A549 (cell line): ENCODE data around the gene FHL1. TPM values are rescaled to one million over a fixed set of nuclear protein-coding genes. Genes with fewer than 3 reads are reported as not detected.
"Not testable (repeated sequence)": the region's sequence is repeated elsewhere in the genome, so short reads cannot be mapped to it uniquely, and the experiment has no call there.

Experiments used
- ATAC-seq, 2 experiments: fragments of 200-7000 bp in 1 of 2; fragments of >200 bp in 1 of 2; cut with Nextera tagmentation in 1 of 2; cut with Tn5 transposase in 1 of 2; 3 replicates each; pipeline versions ENCODE4 v1.8.0 to v1.9.1; 2018 to 2020; ENCODE audit warnings: mild to moderate bottlenecking in 1 of 2, moderate library complexity in 1 of 2
- CTCF ChIA-PET: fragments of 300-600 bp; sonication (Branson Sonifier 250); formaldehyde crosslinking; extraction: SDS; loops from one replicate; lab custom pipeline; 2021; ENCODE audit warnings: antibody characterized with exemption, inconsistent platforms; lab: Yijun Ruan, JAX
- POLR2A ChIA-PET: fragments of 350-600 bp; formaldehyde crosslinking; extraction: SDS; loops from one replicate; lab custom pipeline; 2021; ENCODE audit warnings: antibody characterized with exemption, inconsistent platforms; lab: Yijun Ruan, JAX
- DNase-seq, 2 experiments: peaks; one replicate each; pipeline versions ENCODE4 v3.0.0 to v3.0.0-alpha.2; 2011 to 2016; ENCODE audit warnings: low read depth in 1 of 2, low spot score in 1 of 2
- FAIRE-seq: peaks from 2 replicates; lab custom pipeline; 2011; peaks lifted over from hg19 to GRCh38; lab: Jason Lieb, UNC
- H3K27ac ChIP-seq, 2 experiments: fragments of >200 bp; sonication (Bioruptor Twin); formaldehyde crosslinking; 3 replicates each; pipeline ENCODE4 v1.5.1; 2016 to 2017
- H3K4me1 ChIP-seq: fragments of >200 bp; sonication (Bioruptor Twin); formaldehyde crosslinking; 3 replicates; pipeline ENCODE4 v1.6.1; 2016
- H3K4me2 ChIP-seq: fragments of >200 bp; sonication (Bioruptor Twin); formaldehyde crosslinking; 3 replicates; pipeline ENCODE4 v1.6.1; 2016
- H3K4me3 ChIP-seq: fragments of >200 bp; sonication (Bioruptor Twin); formaldehyde crosslinking; 3 replicates; pipeline ENCODE4 v1.5.1; 2016
- H3K9me3 ChIP-seq: fragments of >200 bp; sonication (Bioruptor Twin); formaldehyde crosslinking; 3 replicates; pipeline ENCODE4 v1.6.1; 2016
- CBX2 ChIP-seq: fragments of 200-600 bp; sonication (generic); IDR thresholded peaks from 2 replicates; pipeline ENCODE4 v1.6.1; 2016; ENCODE audit warnings: low read depth, mild to moderate bottlenecking, borderline replicate concordance
- CBX8 ChIP-seq: fragments of 200-600 bp; sonication (generic); IDR thresholded peaks from 2 replicates; pipeline ENCODE4 v1.6.1; 2016
- EHF ChIP-seq: fragments of 250-450 bp; sonication (Bioruptor Pico); IDR thresholded peaks from 2 replicates; pipeline ENCODE4 v1.5.0; 2020; ENCODE audit warnings: mild to moderate bottlenecking
- FOSB ChIP-seq: fragments of 250-450 bp; sonication (Bioruptor Pico); IDR thresholded peaks from 2 replicates; pipeline ENCODE4 v1.5.0; 2020; ENCODE audit warnings: mild to moderate bottlenecking, moderate library complexity
- FOXS1 ChIP-seq: fragments of 250-450 bp; sonication (Bioruptor Pico); IDR thresholded peaks from 2 replicates; pipeline ENCODE4 v1.5.0; 2020; ENCODE audit warnings: mild to moderate bottlenecking, moderate library complexity
- HES2 ChIP-seq: fragments of >200 bp; sonication (Bioruptor Twin); formaldehyde crosslinking; IDR thresholded peaks from 2 replicates; pipeline ENCODE4 v1.6.1; 2016
- HOXB13 ChIP-seq: fragments of 250-450 bp; sonication (Bioruptor Pico); IDR thresholded peaks from 2 replicates; pipeline ENCODE4 v1.5.0; 2020; ENCODE audit warnings: low read depth, mild to moderate bottlenecking, moderate library complexity
- HOXB5 ChIP-seq: fragments of 250-450 bp; sonication (Bioruptor Pico); IDR thresholded peaks from 2 replicates; pipeline ENCODE4 v1.5.0; 2020; ENCODE audit warnings: mild to moderate bottlenecking, moderate library complexity
- JUN ChIP-seq, 2 experiments: fragments of >200 bp; sonication (Bioruptor Twin); formaldehyde crosslinking; IDR thresholded peaks; 2 replicates in 1 of 2; 3 replicates in 1 of 2; pipeline ENCODE4 v1.6.1; 2016 to 2017
- JUNB ChIP-seq: fragments of >200 bp; sonication (Bioruptor Twin); formaldehyde crosslinking; IDR thresholded peaks from 2 replicates; pipeline ENCODE4 v1.6.1; 2016
- KDM5A ChIP-seq: fragments of 200-600 bp; sonication (generic); IDR thresholded peaks from 2 replicates; pipeline ENCODE4 v1.6.1; 2016; ENCODE audit warnings: antibody characterized with exemption, mild to moderate bottlenecking
- MAFK ChIP-seq: fragments of 450-650 bp; IDR thresholded peaks from 2 replicates; pipeline ENCODE4 v1.6.1; 2014; ENCODE audit not compliant: partially characterized antibody
- PHF8 ChIP-seq: fragments of 200-600 bp; sonication (generic); IDR thresholded peaks from 2 replicates; pipeline ENCODE4 v1.6.1; 2016; ENCODE audit warnings: low read depth, mild to moderate bottlenecking, antibody characterized with exemption, moderate library complexity, borderline replicate concordance
- POLR2A ChIP-seq: IDR thresholded peaks from 2 replicates; pipeline ENCODE4 v1.6.1; 2012; ENCODE audit warnings: mild to moderate bottlenecking, low read length
- RAD21 ChIP-seq, 2 experiments: fragments of >200 bp in 1 of 2; sonication (Bioruptor Twin) in 1 of 2; formaldehyde crosslinking in 1 of 2; IDR thresholded peaks in 1 of 2; conservative IDR thresholded peaks in 1 of 2; 2 replicates in 1 of 2; 3 replicates in 1 of 2; pipeline ENCODE4 v1.6.1; 2012 to 2018; ENCODE audit warnings: inconsistent platforms in 1 of 2
- RARB ChIP-seq: fragments of 250-450 bp; sonication (Bioruptor Pico); IDR thresholded peaks from 2 replicates; pipeline ENCODE4 v1.8.0; 2021; ENCODE audit warnings: mild to moderate bottlenecking, moderate library complexity
- RCOR1 ChIP-seq: fragments of 150-350 bp; IDR thresholded peaks from 2 replicates; pipeline ENCODE4 v1.6.1; 2014; ENCODE audit warnings: antibody characterized with exemption, low read length, low read depth
- RFX5 ChIP-seq: fragments of 450-650 bp; IDR thresholded peaks from 2 replicates; pipeline ENCODE4 v1.7.1; 2014; ENCODE audit warnings: antibody characterized with exemption, mild to moderate bottlenecking, moderate library complexity
- RNF2 ChIP-seq: fragments of 200-600 bp; sonication (generic); IDR thresholded peaks from 2 replicates; pipeline ENCODE4 v1.6.1; 2016; ENCODE audit warnings: low read depth, mild to moderate bottlenecking, antibody characterized with exemption, moderate library complexity, borderline replicate concordance
- TP53 ChIP-seq: fragments of 250-450 bp; sonication (Bioruptor Pico); IDR thresholded peaks from 2 replicates; pipeline ENCODE4 v1.5.0; 2021; ENCODE audit warnings: mild to moderate bottlenecking, moderate library complexity
- ZC3H11A ChIP-seq: fragments of 450-650 bp; IDR thresholded peaks from 2 replicates; pipeline ENCODE4 v1.6.1; 2014; ENCODE audit warnings: antibody characterized with exemption, mild to moderate bottlenecking
- WGBS: methylation state at CpG from one replicate; pipeline ENCODE4 v1.1.6; 2017; ENCODE audit errors: missing lambda C conversion rate; 5-methylcytosine and 5-hydroxymethylcytosine counted together
- polyA plus RNA-seq, 4 experiments: library from polyadenylated mRNA; depleted of rRNA in 3 of 4; stranded (reverse); fragments of >200 nt; fragmentation: RNase III in 1 of 4; extraction: RNeasy Plus Mini Kit Qiagen cat#74134 plus additional on column Dnase treatment in 1 of 4; gene quantifications; 2 replicates in 3 of 4; 3 replicates in 1 of 4; pipeline ENCODE4 v1.2.3, GENCODE V29; 2011 to 2017
- TF ChIP-seq, protein P1 (sequence below): fragments of >200 bp; sonication (Bioruptor Twin); formaldehyde crosslinking; IDR thresholded peaks from 3 replicates; pipeline ENCODE4 v1.5.1; 2016

Gene FHL1
- polyA plus RNA-seq, 2 of the 4 experiments (the other 2 are of a cell fraction), result 31.6 to 32.2 TPM

DNA sequence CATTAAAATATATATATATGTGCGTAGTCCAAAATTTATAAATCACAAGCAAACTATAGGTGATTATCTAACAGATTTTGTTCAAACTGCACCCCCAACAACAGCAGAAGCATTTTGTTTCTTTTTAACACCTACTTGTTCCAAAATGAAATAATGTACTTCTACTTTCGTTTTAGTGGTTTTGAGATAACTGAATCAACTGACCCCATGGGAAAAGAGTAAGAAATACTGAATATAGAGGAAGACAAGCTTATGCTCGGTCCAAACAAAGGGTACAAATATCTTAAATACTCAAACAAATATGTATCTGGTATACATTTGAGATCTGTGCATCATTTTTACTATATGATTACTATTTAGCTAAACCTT is 81.5 kb downstream of the FHL1 start:
- no peak for TF ChIP-seq RFX5
- TF ChIP-seq ZC3H11A, result no peak
- no peak for TF ChIP-seq HOXB5
- TF ChIP-seq HOXB13, result no peak
- TF ChIP-seq RNF2, result no peak
- TF ChIP-seq CBX8, result no peak
- TF ChIP-seq TP53, result no peak
- TF ChIP-seq RAD21 (conservative IDR thresholded peaks at IDR 0.05 in 1 of 2, IDR thresholded peaks at IDR 0.05 in 1 of 2), result no peak
- no peak for TF ChIP-seq PHF8
- DNase-seq, result no peak
- no peaks in the 10 kb centered on the region for H3K4me1 ChIP-seq
- 83% methylated on average over 3 of the region's 3 CpGs for WGBS
- no peak for ATAC-seq
- H3K4me2 ChIP-seq, result no peak overlapping the region
- H3K9me3 ChIP-seq, result no peaks in the 10 kb centered on the region
- ChIA-PET CTCF (interaction anchor here (2.8 kb wide), 1 partner anchor 20 kb away, joined by 7 read pairs; no protein-coding TSS in a partner anchor), POLR2A (no interaction called here)
- no peak overlapping the region for H3K4me3 ChIP-seq
- H3K27ac ChIP-seq, result no peak overlapping the region
- no peak for FAIRE-seq

- no peak for FAIRE-seq
These were observed 89.7 kb downstream of the FHL1 start for GRCh38 chrX:136237074-136237473.

GRCh38 chrX:136237849-136238248 is 90.5 kb downstream of the FHL1 start:
- H3K4me1 ChIP-seq, POLR2A ChIA-PET, H3K27ac ChIP-seq, H3K4me3 ChIP-seq, ATAC-seq, FAIRE-seq, CTCF ChIA-PET, H3K9me3 ChIP-seq, DNase-seq, H3K4me2 ChIP-seq: not testable (repeated sequence)
- whole genome bisulfite sequencing, result 96% methylated on average over 3 of the region's 4 CpGs

More at GRCh38 chrX:136237074-136237473, 89.7 kb downstream of the FHL1 start:
- Histone ChIP-seq H3K4me3 (no peak overlapping the region), H3K27ac (no peak overlapping the region), H3K4me2 (no peak overlapping the region), H3K9me3 (no peaks in the 10 kb centered on the region), H3K4me1 (no peaks in the 10 kb centered on the region)
- DNase-seq, result no peak
- no peak for ATAC-seq
- TF ChIP-seq FOXS1 (no peak), RNF2 (no peak), RARB (CRISPR knock-in tag) (no peak), HES2 (no peak)
- WGBS, result 80% methylated on average over 3 of the region's 3 CpGs
- POLR2A ChIA-PET, result no interaction called here
- CTCF ChIA-PET, result no interaction called here

DNA sequence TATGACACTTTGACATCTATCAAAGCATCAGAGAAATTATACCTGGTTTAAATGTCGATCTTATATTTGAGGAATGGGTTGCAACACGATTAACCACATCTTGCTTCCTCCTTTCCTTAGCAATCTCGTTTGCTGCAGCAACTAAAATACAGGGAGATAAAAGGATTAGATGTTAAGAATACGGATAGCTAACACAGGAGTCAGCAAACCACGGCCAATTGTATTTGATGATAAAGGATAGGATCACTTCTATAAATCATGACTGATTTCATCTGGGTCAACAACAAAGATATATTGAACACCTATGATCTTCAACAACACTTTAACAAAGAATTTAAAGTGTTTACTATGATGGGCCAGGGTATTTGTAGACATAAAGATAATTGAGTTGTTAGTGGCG is 98.9 kb downstream of the FHL1 start:
- TF ChIP-seq KDM5A (no peak), CBX2 (no peak)
- POLR2A ChIA-PET, result no interaction called here
- Histone ChIP-seq H3K4me1 (peaks cover 4% of the 10 kb centered on the region; the same call in 1 of the 3 replicates), H3K9me3 (no peaks in the 10 kb centered on the region), H3K27ac (no peak overlapping the region), H3K4me3 (no peak overlapping the region), H3K4me2 (no peak overlapping the region)
- WGBS, result 74% methylated on average over 6 of the region's 6 CpGs
- DNase-seq (no peak), ATAC-seq (no peak), FAIRE-seq (no peak)
- CTCF ChIA-PET, result interaction anchor here (1.6 kb wide), 1 partner anchor 218 kb away, joined by 4 read pairs; no protein-coding TSS in a partner anchor

DNA sequence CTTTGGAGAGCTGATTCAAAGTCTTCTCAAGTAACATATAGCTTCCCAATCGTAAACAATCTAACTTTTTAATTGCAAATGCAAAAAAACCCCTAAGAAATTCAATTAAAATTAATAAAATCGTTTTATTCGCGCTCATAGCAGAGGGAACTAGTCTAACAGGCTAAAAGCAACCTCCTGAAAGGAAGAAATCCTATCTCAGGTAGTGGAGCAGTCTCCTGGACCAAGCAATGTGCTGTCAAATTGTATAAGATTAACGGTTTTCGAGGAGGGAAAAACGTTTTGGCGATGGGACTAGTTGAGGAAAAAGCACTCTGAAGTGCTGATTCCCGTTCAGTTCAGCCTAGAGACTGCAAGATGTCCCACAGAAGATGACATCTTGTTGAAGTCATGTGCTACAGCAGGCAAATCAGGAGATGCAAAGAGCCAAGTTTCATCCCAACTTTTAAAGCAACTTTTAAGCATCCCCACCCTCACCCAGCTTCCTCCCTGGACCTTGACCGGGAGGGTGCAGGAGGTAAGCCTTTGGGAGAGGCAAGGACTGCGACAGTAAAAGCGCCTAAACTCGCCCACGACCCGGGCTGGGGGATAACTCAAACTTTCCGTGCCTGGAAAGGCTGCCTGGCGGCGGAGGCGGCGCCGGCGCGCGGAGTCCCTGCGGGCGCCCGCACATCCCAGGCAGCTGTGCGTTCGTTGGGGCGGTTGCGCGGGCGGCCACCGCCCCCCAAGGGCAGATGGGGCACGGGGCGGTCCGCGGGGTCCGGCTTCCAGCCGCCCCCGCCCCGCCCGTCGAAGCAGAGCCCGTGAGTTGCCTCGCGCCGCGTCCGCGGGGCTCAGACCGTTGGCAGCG is 103.1 kb downstream of the FHL1 start:
- H3K27ac ChIP-seq, result peak overlapping the region; percentile 91 to 95
- H3K4me3 ChIP-seq, result peak overlapping the region; percentile 98
- ATAC-seq (peak; percentile 70), DNase-seq (peak; percentile 27 to 40), FAIRE-seq (peak; percentile 23)
- POLR2A ChIA-PET, result no interaction called here
- CTCF ChIA-PET, result no interaction called here
- H3K4me2 ChIP-seq, result peak overlapping the region; percentile 79
- 6% methylated on average over 10 of the region's 53 CpGs for WGBS
- H3K4me1 ChIP-seq, result peaks cover 9% of the 10 kb centered on the region; the same call in 1 of the 3 replicates
- no peaks in the 10 kb centered on the region for H3K9me3 ChIP-seq
- TF ChIP-seq JUN (IDR thresholded peaks at IDR 0.05), result no peak
- no peak for TF ChIP-seq JUNB
- TF ChIP-seq HOXB13, result no peak
- TF ChIP-seq TP53, result no peak
- no peak for TF ChIP-seq FOSB
- no peak for TF ChIP-seq HES2
- no peak for TF ChIP-seq RCOR1
- TF ChIP-seq MAFK, result no peak
- TF ChIP-seq, protein P1, sequence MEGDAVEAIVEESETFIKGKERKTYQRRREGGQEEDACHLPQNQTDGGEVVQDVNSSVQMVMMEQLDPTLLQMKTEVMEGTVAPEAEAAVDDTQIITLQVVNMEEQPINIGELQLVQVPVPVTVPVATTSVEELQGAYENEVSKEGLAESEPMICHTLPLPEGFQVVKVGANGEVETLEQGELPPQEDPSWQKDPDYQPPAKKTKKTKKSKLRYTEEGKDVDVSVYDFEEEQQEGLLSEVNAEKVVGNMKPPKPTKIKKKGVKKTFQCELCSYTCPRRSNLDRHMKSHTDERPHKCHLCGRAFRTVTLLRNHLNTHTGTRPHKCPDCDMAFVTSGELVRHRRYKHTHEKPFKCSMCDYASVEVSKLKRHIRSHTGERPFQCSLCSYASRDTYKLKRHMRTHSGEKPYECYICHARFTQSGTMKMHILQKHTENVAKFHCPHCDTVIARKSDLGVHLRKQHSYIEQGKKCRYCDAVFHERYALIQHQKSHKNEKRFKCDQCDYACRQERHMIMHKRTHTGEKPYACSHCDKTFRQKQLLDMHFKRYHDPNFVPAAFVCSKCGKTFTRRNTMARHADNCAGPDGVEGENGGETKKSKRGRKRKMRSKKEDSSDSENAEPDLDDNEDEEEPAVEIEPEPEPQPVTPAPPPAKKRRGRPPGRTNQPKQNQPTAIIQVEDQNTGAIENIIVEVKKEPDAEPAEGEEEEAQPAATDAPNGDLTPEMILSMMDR, result no peak
- no peak for TF ChIP-seq POLR2A
- no peak for TF ChIP-seq EHF (CRISPR knock-in tag)
